Activated CD8-positive, alpha-beta memory T cell treated with anti-CD3 and anti-CD28 coated beads, Interleukin-2, amount 50 U/mL, for 4 hours (primary cell): ENCODE measurements around the gene GPER1.

Experiments
- DNase-seq: peaks from one replicate; pipeline ENCODE4 v3.0.0-alpha.2; 2020

Gene GPER1

DNA sequence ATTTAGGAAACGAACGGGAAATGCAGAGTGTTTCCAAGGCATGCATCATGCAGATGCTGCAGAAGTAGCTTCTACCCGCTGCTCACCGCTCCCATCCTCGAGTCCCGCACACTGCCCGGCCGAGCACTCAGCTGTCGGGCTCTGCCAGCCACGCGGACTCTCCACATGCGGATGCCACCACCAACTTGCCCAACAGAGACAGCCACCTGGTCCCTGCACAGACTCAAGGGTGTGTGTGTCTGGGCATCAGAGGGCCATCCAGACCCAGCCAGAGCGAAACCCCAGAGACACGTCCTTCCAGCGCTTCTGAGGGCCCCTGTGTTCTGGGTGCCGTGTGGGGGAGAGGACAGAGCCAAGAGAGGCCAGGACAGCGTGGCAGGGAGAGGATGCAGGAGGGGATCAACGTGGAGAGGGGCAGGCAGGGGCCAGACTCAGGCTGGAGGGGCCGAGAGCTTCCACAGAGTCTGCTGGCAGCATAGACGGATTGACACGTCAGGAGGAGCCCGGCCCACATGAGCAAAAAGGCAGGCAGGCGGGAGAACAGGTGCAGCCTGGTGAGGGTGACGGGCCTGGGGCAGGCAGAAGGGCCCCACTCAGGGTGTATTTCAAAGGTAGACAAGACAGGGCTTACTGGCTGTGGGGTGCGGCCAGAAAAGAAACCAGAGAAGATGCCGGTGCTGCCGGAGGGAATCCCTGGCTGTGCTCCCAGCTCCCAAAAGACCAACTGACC, 18.3 kb downstream of the GPER1 start:
- no peak for DNase-seq

- DNase-seq = no peak
Measured at GRCh38 chr7:1106793-1107421, 19.0 kb downstream of the GPER1 start.

DNA sequence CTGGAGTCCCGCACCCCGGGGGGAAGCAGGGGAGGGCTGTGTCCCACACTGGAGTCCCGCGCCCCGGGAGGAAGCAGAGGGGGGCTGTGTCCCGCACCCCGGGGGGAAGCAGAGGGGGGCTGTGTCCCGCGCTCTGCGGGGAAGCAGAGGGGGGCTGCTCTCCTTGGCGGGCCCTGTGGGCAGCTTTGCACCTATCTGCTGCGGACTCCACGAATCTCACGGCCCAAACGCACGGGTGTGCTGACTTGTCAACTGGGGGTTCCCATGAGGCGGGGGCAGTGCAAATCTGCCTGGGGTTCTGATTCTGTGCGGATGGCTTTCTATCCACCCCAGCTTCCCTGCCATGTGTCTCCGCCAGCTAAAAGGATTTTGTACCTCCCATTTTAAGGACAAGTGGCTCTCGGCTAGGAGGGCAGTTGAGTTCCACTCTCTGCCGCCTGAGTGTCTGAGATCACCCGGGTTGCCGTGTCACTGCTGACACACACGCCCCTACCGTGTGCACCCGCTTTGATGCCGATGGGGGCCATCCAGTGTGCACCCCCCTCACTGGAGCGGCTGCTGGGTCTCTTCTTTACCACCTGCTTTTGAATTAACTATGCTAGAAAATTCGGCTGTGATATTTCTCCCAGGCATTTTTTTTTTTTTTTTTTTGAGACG, 20.5 kb downstream of the GPER1 start:
- no peak for DNase-seq

DNA sequence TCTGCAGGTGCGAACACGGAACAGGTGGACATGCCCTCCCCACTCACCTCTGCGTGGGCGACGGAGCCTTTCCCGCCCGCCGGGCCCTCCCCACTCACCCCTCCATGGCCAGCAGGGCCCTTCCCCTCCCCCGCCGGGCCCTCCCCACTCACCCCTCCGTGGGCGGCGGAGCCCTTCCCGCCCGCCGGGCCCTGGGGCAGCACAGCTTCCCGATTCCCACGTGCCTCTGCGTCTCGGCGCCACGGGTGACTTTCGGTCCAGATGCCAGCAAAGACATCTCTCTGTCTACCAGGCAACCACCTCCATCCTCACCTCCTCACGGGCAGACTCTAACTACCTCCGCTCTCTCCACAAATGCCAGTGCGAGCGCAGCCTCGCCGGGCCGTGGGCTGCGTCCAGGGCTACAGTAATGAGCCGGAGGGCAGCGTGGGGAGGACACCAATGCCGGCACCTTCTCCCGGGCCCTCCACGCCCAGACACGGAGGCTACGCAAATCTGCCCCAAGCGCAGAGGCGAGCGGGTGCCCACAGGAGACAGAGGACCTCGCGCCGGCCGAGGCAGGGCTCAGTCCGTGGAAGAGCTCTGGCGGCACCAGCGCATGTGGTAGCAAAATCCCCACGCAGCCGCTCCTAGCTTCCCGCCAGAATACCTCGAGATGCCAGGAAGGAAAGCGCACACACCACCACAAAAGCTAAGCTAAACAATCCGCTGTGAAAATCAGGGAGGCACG, 21.8 kb downstream of the GPER1 start:
- no peak for DNase-seq

DNA sequence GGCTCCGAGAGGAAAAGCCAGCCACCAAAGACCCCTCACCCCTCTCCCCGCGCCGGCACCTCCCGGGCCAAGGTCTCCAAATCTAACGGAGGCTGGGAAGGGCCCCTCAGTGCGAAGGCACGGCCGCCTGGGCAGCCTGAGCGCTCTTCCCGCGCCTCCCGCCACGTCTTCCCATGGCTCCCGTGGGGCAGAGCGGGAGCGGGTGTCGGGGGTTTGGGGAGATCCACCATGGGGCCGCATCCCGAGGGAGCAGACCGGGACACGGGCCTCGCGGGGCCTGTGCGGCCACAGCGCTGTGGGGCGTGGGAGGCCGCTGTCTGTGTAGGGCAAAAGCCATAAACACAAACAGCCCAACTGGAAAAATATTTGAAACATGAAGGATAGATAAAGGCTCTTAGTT, 22.4 kb downstream of the GPER1 start:
- DNase-seq = no peak

- no peak for DNase-seq
Measured at GRCh38 chr7:1111156-1111555, 23.2 kb downstream of the GPER1 start.

DNA sequence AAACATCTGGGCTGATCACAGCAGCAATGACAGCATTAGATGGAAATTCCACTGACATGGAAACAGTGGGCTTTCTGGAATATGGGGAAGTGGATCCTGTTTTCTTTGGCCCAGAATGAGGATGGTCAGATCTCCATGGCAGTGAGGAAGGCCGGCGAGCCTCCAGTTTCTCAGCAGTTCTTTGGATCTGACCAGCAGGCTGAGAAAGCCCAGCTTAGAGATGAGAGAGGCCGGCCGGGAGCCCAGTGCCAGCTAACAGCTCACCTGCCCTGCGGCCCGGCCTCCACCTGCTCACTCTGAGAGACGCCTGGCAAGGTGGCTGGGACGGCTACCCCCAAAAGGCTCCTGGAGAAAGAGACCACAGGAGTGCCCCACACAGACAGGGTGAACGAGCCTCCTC, 24.2 kb downstream of the GPER1 start:
- peak; percentile 5 for DNase-seq

DNA sequence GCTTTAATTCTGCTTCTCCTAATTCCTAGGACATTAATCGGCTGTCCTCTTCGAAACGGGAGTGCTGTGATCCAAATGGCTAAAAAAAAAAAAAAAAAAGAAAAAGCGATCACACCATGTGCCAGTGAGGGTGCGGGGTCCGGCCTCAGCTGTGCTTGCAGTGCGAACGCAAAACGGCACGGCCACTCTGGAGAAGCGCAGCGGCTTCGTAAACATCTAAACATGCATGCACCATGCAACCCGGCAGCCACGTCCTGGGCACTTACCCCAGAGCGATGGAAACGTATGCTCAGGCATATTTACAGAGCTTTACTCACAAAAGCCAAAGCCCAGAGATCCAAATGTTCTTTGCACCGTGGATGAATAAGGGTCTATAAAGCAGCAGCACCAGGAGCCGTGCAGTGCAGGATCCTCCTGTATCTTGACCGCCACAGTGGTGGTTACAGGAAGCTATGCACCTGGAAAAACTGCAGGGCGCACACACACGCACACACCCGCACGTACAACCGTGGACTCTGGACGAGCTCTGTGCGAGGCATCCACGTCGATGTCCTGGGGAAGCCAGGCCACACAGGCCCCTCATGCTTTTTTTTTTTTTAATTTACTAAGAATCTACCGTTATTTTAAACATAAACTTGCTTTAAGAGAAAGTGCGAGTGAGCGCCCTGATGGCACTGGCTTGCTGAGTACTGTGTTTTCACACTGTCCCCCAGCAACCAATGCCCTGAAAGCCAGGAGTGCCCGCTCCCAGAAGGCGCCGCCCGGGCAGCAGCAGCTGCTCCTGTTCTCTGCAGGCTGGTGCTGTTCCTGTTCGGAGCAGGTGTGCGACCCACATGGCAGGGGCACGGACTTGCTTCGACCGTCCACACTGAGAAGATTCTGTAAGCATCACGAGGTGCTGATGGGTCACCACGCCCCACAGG, 25.0 kb downstream of the GPER1 start:
- peak; percentile 12 for DNase-seq

GRCh38 chr7:1113548-1113885, 25.6 kb downstream of the GPER1 start:
- DNase-seq = peak; percentile 3

- DNase-seq = no peak
Measured at GRCh38 chr7:1114088-1114487, 26.2 kb downstream of the GPER1 start.

DNA sequence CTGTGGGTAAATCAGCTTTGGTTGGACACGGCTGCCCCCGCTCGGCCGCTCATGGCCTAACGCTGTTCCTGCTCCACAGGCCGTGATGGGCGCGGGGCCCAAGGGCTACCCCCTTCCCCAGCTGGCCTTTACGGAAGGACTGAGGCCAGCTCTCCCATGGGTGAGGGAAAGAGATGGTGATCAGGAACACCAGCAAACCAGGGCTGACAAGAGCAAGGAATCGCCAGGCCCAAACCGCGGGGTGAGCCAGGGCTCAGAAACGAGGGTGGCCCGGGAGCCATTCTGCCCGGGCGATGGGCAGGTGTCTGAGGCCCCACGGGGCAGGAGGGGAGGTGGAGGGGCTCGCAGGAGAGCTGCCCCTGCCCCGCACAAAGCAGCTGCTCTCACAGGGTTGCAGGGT, 26.6 kb downstream of the GPER1 start:
- DNase-seq = peak; percentile 12

DNA sequence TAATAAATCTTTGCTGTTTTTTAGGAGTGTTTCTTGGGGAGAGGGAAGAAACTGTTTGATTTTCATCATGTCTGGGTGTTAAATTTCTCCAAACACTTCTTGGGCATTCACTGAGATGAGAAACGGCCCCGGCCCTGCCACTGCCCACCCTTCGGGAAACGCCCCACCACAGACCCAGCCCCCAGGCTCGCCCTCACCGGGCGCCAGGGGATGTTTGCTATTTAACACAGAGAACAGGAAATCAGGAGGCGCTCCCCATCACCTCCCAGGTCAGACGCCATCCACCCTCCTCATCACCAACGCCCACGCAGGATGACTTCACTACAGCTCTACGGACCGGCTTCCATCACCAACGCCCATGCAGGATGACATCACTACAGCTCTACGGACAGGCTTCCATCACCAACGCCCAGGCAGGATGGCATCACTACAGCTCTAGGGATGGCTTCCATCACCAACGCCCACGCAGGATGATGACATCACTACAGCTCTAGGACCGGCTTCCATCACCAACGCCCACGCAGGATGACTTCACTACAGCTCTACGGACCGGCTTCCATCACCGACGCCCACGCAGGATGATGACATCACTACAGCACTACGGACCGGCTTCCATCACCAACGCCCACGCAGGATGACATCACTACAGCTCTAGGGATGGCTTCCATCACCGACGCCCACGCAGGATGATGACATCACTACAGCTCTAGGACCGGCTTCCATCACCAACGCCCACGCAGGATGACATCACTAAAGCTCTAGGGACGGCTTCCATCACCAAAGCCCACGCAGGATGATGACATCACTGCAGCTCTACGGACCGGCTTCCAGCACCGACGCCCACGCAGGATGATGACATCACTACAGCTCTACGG, 27.5 kb downstream of the GPER1 start:
- peak; percentile 16 for DNase-seq

GRCh38 chr7:1116383-1117008, 28.6 kb downstream of the GPER1 start:
- DNase-seq = peak; percentile 2

GRCh38 chr7:1117321-1117928, 29.5 kb downstream of the GPER1 start:
- peak; percentile 10 for DNase-seq

DNA sequence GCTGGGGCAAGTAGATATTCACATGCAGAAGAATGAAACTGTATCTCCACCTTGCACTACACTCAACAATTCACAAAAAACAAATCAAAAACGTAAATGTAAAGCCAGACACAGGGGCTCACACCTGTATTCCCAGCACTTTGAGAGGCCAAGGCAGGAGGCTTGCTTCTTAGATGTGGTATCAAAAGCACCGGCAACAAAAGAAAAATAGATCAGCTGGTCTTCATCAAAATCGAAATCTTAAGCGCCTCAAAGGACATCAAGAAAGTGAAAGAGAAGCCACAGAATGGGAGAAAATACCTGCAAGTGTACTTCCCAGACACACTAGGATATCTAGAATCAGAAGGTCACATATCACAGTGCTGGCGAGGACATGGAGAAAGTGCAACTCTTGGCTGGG, 31.3 kb downstream of the GPER1 start:
- DNase-seq = no peak

- DNase-seq = no peak
Measured at GRCh38 chr7:1120791-1121190, 32.9 kb downstream of the GPER1 start.

GRCh38 chr7:1121476-1121875, 33.6 kb downstream of the GPER1 start:
- no peak for DNase-seq

DNA sequence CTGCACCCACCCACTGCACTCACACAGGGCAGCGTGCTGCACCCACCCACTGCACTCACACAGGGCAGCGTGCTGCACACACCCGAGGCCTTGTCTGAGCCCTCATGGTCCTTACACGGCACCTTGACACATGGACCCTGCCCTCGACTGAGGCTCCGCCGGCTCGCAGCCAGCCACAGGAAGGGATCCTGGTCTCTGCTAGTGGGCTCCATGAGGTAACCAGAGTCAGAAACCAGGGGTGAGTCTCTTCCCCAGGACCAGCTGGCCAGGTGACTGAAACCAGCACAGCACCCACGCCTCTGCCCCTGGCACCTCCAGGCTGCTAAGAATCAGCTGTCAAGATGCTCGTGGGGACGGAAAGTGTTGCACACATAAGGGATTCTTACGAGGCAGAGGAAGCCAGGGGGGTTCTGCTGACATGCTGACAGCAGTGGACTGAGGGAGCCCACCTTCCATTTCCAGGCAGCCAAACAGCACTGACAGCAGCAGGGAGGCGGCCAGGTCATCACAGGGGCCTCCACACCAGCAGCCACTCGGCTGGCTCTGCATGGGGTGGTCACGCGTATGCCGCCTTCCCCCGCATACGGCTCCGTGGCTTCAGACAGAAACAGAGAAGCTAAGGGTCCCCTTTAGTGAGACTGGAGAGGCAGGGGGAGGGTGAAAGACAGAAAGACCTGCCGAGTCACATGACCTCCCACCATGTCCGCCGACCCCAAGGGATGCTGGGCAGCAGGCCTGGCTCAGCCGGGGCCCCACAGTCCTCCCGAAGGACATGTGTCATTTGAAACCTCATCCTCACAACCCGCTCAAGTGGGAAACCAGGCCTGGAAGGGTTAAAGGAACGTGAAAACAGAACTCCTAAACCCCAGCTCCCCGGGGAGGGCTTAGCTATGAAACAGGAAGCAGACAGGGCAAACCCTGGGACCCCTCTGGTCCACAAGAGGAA, 34.2 kb downstream of the GPER1 start:
- DNase-seq = no peak

- no peak for DNase-seq
Measured at GRCh38 chr7:1122832-1123501, 35.1 kb downstream of the GPER1 start.
